Stomach smooth muscle (tissue), 2 donors: Measurements from ENCODE around the gene LRRC56.
A peak's percentile ranks its signal among the peaks of the same experiment; 100 is the strongest.
"Not testable (repeated sequence)": the region's sequence is repeated elsewhere in the genome, so short reads cannot be mapped to it uniquely, and the experiment has no call there.

ENCODE experiments used
- H3K27ac ChIP-seq: one replicate; pipeline ENCODE4 v1.7.0; 2013; ENCODE audit warnings: mild to moderate bottlenecking, low read length, inconsistent platforms
- H3K27me3 ChIP-seq, 2 donors: one replicate each; pipeline ENCODE4 v1.7.0; 2013; ENCODE audit warnings: low read length in 2 of 2; ENCODE audit not compliant: insufficient read depth in 2 of 2, control insufficient read depth in 1 of 2
- H3K36me3 ChIP-seq, 2 donors: one replicate each; pipeline ENCODE4 v1.7.0; 2013; ENCODE audit warnings: low read length in 2 of 2; ENCODE audit not compliant: control insufficient read depth in 2 of 2, insufficient read depth in 2 of 2
- H3K4me1 ChIP-seq: one replicate; pipeline ENCODE4 v1.7.0; 2013; ENCODE audit warnings: low read length; ENCODE audit not compliant: control insufficient read depth, insufficient read depth
- H3K4me3 ChIP-seq, 2 donors: one replicate each; pipeline ENCODE4 v1.7.0; 2013; ENCODE audit warnings: low read length in 2 of 2
- H3K9ac ChIP-seq, 2 donors: one replicate each; pipeline ENCODE4 v1.7.0; 2013; ENCODE audit warnings: low read length in 2 of 2, mild to moderate bottlenecking in 1 of 2
- H3K9me3 ChIP-seq, 2 donors: one replicate each; pipeline ENCODE4 v1.7.0; 2013; ENCODE audit warnings: low read length in 2 of 2; ENCODE audit not compliant: control insufficient read depth in 2 of 2
- donor health status: healthy.
- donor health status: Pancreatic carcinoma.

The LRRC56 gene

GRCh38 chr11:508956-509355, 28.4 kb upstream of the LRRC56 start:
- Histone ChIP-seq H3K4me1 (peaks cover 32% of the 10 kb centered on the region), H3K9me3 (no peaks in the 10 kb centered on the region), H3K27ac (no peak overlapping the region), H3K27me3 (no peaks in the 10 kb centered on the region), H3K4me3 (no peak overlapping the region), H3K36me3 (peaks cover 8% of the 10 kb centered on the region in 2 donors), H3K9ac (no peak overlapping the region)

- Histone ChIP-seq H3K4me3 (no peak overlapping the region), H3K27ac (no peak overlapping the region), H3K4me1 (peaks cover 2% of the 10 kb centered on the region), H3K27me3 (no peaks in the 10 kb centered on the region), H3K36me3 (peaks cover 8 to 12% of the 10 kb centered on the region in 2 donors), H3K9ac (no peak overlapping the region), H3K9me3 (no peaks in the 10 kb centered on the region)
These were observed 24.3 kb upstream of the LRRC56 start for GRCh38 chr11:512761-513595.

GRCh38 chr11:514606-515005, 22.7 kb upstream of the LRRC56 start:
- Histone ChIP-seq H3K4me1 (no peaks in the 10 kb centered on the region), H3K9ac (no peak overlapping the region), H3K27ac (no peak overlapping the region), H3K4me3 (no peak overlapping the region), H3K36me3 (peaks cover 8 to 10% of the 10 kb centered on the region in 2 donors), H3K27me3 (no peaks in the 10 kb centered on the region), H3K9me3 (no peaks in the 10 kb centered on the region)

GRCh38 chr11:515131-515530, 22.2 kb upstream of the LRRC56 start:
- Histone ChIP-seq H3K4me3 (no peak overlapping the region), H3K9me3 (no peaks in the 10 kb centered on the region), H3K27me3 (no peaks in the 10 kb centered on the region), H3K36me3 (peaks cover 6 to 8% of the 10 kb centered on the region in 2 donors), H3K4me1 (no peaks in the 10 kb centered on the region), H3K9ac (no peak overlapping the region), H3K27ac (no peak overlapping the region)

- Histone ChIP-seq H3K9ac (no peak overlapping the region), H3K4me1 (no peaks in the 10 kb centered on the region), H3K36me3 (peaks cover 5 to 8% of the 10 kb centered on the region in 2 donors), H3K4me3 (no peak overlapping the region), H3K27ac (no peak overlapping the region), H3K27me3 (no peaks in the 10 kb centered on the region), H3K9me3 (no peaks in the 10 kb centered on the region)
These were observed 20.9 kb upstream of the LRRC56 start for GRCh38 chr11:516400-516799.

- H3K9ac ChIP-seq, H3K27me3 ChIP-seq, H3K36me3 ChIP-seq, H3K4me1 ChIP-seq, H3K9me3 ChIP-seq, H3K27ac ChIP-seq, H3K4me3 ChIP-seq: not testable (repeated sequence)
These were observed 20.2 kb upstream of the LRRC56 start for GRCh38 chr11:516918-517685.

- Histone ChIP-seq H3K9ac (no peak overlapping the region), H3K4me3 (peak overlapping the region; percentile 46 to 61), H3K27ac (peak overlapping the region; percentile 55)
These were observed 18.7 kb upstream of the LRRC56 start for GRCh38 chr11:518463-519202.

GRCh38 chr11:520428-521176, 16.7 kb upstream of the LRRC56 start:
- no peak overlapping the region for H3K9ac ChIP-seq
- no peaks in the 10 kb centered on the region for H3K9me3 ChIP-seq
- no peaks in the 10 kb centered on the region for H3K4me1 ChIP-seq
- no peaks in the 10 kb centered on the region for H3K36me3 ChIP-seq
- no peak overlapping the region for H3K4me3 ChIP-seq
- no peaks in the 10 kb centered on the region for H3K27me3 ChIP-seq
- H3K27ac ChIP-seq: no peak overlapping the region

More at GRCh38 chr11:518463-519202, 18.7 kb upstream of the LRRC56 start:
- no peaks in the 10 kb centered on the region for H3K27me3 ChIP-seq
- H3K9me3 ChIP-seq: no peaks in the 10 kb centered on the region
- peaks cover 0 to 4% of the 10 kb centered on the region in 2 donors for H3K36me3 ChIP-seq
- H3K4me1 ChIP-seq: no peaks in the 10 kb centered on the region

- Histone ChIP-seq H3K9me3 (no peaks in the 10 kb centered on the region), H3K27ac (no peak overlapping the region), H3K36me3 (no peaks in the 10 kb centered on the region)
These were observed 16.1 kb upstream of the LRRC56 start for GRCh38 chr11:521177-521688.

GRCh38 chr11:526192-526591, 11.1 kb upstream of the LRRC56 start:
- Histone ChIP-seq H3K4me3 (no peak overlapping the region), H3K9me3 (no peaks in the 10 kb centered on the region), H3K27me3 (no peaks in the 10 kb centered on the region), H3K27ac (no peak overlapping the region), H3K4me1 (no peaks in the 10 kb centered on the region), H3K36me3 (no peaks in the 10 kb centered on the region), H3K9ac (no peak overlapping the region)

More at GRCh38 chr11:521177-521688, 16.1 kb upstream of the LRRC56 start:
- no peak overlapping the region for H3K4me3 ChIP-seq
- H3K27me3 ChIP-seq: no peaks in the 10 kb centered on the region
- H3K9ac ChIP-seq: no peak overlapping the region
- H3K4me1 ChIP-seq: no peaks in the 10 kb centered on the region
